ENCODE measurements around the gene KAT6B.
"Not testable (repeated sequence)": the region's sequence is repeated elsewhere in the genome, so short reads cannot be mapped to it uniquely, and the experiment has no call there.

Gene KAT6B

DNA sequence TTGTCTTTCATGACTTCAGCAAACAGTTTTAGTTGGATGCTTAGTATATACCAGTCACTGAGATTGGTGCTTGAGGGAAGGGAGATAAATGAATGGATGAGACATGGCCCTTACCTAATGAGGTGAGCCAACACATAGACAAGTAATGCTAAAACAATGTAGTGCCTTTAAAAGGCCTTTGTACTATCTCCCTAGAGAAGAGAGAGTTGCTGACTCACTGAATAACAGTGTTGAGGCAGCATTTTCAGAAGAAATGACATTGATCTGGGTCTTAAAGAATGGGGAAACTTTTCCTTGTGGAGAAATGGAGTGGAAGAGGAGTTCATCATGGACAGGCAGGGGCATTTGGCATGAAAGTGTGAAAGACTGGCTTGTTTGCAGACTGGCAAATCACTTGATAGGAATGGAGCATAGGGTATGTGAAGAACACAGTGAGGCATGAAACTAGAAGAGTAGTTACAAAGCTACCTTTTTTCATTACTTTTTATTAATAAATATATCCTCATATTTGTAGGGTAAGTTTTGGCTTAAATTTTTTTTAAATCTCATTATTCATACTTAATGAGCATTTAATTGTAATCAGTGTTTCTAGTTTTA is 91.2 kb downstream of the KAT6B start:
- DNase-seq = no peak

GRCh38 chr10:74919671-74920070 is 93.3 kb downstream of the KAT6B start:
- no peak for DNase-seq

DNA sequence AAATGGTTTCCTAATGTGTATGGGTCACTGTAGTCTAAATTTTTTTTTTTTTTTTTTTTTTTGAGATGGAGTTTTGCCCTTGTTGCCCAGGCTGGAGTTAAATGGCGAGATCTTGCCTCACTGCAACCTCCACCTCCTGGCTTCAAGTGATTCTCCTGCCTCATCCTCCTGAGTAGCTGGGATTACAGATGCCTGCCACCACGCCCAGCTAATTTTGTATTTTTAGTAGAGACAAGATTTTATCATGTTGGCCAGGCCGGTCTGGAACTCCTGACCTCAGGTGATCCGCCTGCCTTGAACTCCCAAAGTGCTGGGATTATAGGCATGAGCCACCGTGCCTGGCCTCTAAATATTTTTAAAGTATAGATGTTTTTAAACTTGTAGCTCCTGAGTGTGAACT is 94.7 kb downstream of the KAT6B start:
- not testable (repeated sequence) for DNase-seq

DNA sequence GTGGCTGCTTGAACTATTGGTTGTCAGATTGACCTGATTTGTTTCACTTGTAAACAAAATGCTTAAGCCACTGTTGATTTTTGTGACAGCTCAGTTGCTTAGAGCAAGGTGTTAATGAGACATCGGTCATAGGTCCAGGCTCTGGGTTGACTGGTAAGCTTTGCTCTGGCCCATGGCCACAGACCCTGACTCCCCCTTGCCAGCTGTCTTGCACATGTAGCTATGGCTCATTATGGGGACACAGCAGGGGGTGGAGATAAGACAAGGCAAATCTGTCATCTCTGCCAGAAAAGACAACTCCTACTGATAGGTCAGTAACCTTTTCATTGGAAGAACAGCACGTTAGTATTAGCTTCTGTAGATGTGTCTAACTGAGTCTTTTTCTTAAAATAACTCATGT is 95.3 kb downstream of the KAT6B start:
- DNase-seq = no peak

DNA sequence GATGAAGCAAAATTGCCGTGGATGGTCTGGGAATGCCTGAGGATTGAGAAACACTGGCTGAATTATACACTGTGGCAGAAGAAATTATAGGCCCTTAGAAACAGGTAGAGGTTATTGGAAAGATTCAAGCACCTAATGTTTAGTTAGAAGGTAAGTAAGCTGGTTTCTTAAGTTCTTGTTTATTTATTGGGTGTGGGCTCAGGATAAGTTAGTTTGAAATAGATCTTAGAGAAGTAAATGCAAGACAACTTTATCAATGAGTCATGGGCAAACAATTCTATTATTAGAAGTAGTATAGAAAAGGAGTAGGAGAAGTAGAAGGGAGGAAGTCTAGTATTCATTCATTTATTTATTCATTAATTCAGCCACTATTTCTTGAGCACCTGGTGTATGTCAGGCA is 96.5 kb downstream of the KAT6B start:
- DNase-seq = no peak

GRCh38 chr10:74923556-74923955 is 97.2 kb downstream of the KAT6B start:
- DNase-seq = no peak

GRCh38 chr10:74924251-74924963 is 98.0 kb downstream of the KAT6B start:
- no peak for DNase-seq

DNA sequence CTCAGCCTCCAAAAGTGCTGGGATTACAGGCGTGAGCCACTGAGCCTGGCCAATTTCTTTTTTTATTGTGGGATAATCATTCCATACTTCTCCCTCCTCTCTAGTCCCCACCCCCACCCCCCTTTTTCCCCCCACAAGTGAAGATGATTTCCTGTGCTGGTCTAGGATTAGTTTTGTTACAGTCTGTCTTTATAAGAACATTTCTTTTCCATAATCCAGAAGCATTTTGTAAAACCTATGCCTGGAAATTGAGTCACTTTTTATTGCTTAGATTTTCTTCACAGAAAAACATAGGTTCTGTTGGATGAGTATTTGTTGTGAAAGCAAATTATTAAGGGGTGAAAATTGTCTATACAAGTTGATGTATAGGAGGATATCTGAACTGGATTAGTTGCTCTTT is 98.9 kb downstream of the KAT6B start:
- DNase-seq = no peak

DNA sequence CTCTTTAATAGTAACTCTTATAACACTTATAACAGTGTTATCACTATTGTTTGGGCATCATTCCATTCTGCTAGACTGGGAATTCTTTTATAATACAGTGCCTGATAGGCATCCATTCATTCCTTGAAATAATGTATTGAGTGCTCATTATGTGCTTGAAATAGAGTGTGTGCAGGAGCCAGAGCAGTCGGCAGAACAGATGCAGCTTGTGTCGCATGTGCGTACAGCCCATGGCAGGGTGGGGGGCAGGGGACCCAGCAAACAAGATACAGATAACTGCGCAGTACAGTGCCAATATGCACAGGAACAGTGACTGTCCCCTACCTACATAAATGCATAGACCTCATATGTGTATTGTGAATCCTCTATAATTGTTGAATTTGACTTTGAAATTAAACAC is 99.3 kb downstream of the KAT6B start:
- DNase-seq = peak in 2 of 56 donors; percentile 8 to 22

- peak in 13 of 56 donors; percentile 6 to 44 (median 18) for DNase-seq
Measured at GRCh38 chr10:74926791-74927585, 100.6 kb downstream of the KAT6B start.

DNA sequence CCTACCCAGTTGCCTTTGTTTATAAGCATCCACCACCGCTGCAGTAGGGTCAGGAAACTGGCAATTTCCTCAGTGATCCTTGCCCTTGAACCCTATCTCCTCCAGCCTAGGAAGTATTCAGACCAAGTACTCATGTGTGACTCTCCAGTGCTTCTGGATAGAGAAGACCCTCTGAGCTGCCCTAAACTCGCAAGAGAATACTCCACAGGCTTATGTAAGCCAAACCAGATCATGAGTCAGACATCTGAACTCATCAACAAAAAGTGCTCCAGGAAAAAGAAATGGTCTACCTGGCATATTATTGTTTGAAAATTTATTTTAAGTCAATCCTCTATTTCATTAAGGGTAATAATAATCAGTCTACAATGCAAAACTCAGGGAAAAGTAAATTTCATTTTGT is 101.3 kb downstream of the KAT6B start:
- peak in 2 of 56 donors; percentile 4 to 24 for DNase-seq

DNA sequence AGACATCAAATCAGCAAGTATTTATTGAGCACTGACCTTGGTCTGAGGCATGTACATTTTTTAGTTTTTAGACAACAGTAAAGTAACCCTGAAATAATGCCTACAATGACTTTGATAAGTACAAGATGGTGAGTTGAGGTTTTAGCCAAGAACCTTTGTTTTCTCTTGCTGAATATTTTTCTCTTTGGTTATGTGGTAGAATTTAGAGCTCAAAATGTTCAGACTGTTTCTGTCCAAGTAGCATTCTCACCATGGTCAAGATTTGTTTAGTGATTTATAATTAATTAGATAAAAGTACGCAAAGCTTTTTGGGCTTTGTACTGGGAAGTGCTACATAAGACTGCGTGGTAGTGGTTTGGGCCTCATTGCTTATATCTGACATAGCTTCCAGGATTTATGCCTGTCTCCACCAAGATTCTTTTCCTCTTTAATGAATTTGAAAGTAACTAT is 102.4 kb downstream of the KAT6B start:
- no peak for DNase-seq

DNA sequence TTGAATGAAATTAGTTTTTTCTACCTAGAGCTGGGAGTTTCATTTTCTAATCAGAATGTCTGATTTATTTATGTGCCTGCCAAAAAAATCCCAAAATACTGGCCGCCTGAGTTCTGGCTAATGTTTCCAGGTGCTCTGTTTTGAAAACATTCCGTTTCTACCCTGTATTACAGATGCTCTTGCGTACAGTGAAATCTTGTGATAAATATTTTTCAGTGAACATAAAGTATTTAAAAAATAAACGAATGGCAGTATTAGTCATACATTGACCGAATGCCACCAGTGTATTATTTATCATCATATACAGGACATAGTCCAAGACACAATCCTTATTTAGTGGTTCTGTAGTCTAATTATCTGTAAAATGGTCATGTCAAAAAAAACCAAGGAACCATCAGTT is 102.8 kb downstream of the KAT6B start:
- no peak for DNase-seq

DNA sequence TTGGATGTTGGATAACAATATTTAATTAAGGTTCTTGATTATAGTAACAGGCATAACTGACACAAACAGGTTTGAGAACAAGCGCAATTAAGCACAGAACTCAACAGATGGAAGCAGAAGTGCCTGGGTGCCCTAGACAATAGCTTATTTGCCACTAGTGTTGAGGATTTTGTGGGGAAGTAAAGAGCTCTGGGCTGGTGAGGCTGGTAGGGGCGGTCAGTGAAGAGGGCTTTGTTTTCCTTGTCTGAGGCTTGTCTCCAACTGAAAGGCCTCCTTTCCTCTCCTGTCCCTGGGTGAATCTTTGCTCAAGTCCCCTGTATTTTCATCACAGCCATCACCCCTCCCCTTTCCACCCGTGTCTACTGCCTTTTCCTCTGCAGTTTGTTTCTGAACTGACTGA is 104.6 kb downstream of the KAT6B start:
- peak in 22 of 56 donors; percentile 7 to 54 (median 22) for DNase-seq

DNA sequence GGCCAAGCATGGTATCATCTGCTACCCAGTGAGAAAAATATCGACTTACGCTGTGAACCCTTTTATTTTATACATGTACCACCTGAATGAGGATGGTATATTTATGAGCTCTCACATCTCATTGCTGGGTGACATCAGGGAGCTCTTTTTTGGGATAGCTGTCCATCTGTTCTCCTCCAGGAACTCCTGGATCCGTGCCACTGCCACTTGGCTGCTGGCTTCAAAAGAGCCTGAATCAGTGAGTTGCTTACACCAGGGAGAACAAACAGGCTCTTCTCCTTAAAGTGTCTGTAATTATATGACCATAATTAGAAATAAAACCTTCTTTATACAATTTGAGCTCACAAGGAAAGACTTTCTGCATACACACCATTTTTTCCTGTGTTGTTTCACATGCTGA is 106.2 kb downstream of the KAT6B start:
- peak in 27 of 56 donors; percentile 8 to 69 (median 21) for DNase-seq

DNA sequence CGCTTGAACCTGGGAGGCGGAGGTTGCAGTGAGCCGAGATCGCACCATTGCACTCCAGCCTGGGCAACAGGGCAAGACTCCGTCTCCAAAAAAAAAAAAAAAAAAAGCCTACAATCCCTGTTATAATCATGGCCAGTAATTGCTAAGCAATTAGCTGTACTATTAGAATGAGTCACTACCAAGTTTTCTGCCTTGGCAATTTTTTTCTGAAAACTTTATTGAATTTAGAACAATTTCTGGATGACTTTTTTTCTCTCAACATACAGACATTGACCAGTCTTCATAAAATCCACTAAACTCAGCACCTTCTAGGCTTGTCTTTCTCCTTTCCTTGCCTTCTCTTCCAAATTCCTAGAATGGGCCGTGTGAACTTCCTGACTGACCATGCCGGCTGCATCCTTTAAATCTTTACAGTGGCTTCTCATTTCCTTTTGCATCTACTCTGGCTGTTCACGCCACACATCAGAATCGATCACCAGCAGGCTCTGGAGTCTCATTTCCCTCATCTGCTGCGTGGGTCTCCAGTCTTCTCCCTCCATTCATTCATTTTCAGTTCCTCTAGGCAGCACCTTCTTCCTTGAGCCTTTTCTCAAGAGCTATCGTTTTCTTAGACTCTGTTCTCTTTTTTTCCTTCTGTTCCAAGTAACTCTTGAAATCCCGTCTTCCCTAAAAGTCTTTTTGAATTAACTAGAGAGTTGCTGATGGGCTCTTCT is 107.9 kb downstream of the KAT6B start:
- DNase-seq = no peak

GRCh38 chr10:74936577-74937265 is 110.3 kb downstream of the KAT6B start:
- no peak for DNase-seq

- no peak for DNase-seq
Measured at GRCh38 chr10:74937266-74937856, 111.0 kb downstream of the KAT6B start.

- DNase-seq = no peak
Measured at GRCh38 chr10:74944205-74944604, 117.8 kb downstream of the KAT6B start.

- no peak for DNase-seq
Measured at GRCh38 chr10:74947781-74948401, 121.5 kb downstream of the KAT6B start.

All from nucleus accumbens (tissue), 56 donors.